GM18951 (cell line): ENCODE results near the gene MMP2.

Experiments
- POLR2A ChIP-seq: IDR thresholded peaks from 4 replicates; pipeline ENCODE4 v1.6.1; 2011; ENCODE audit warnings: mild to moderate bottlenecking; ENCODE audit not compliant: insufficient read length, insufficient read depth; ENCODE audit errors: extremely low read depth
- in situ Hi-C: fragments of 300-500 bp; cut with MboI; formaldehyde crosslinking; loops from one replicate; pipeline ENCODE4 v1.12.0; 2022; ENCODE audit warnings: low sequenced_read_pairs, mixed read lengths, inconsistent platforms; ENCODE audit not compliant: unreplicated experiment

Gene MMP2

DNA sequence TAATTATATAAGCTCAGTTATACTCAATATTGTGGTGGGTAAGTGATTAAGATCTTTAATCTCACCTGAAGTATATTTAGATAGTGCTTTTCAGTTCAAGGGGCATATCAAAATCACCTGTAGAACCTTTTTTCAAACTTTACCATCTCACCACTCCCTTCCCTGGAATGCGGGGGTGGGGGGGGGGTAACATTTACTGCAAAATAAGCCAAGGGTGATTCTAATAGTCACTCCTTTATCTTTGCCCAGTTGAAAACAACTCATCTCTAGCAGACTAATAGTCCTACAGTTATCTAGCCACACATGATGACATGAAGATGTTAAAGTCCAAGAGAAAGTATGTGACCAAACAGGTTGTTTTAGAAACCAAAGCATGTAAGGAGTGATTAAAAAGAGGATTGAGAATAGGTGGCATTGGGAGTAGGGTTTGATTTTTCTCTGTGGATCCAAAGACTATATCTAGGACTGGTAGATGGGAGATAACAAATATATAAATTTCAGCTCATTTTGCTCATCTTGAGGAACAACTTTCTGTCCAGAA is 51.4 kb downstream of the MMP2 start:
- no peak for TF ChIP-seq POLR2A
- in situ Hi-C loops = no loop called here

DNA sequence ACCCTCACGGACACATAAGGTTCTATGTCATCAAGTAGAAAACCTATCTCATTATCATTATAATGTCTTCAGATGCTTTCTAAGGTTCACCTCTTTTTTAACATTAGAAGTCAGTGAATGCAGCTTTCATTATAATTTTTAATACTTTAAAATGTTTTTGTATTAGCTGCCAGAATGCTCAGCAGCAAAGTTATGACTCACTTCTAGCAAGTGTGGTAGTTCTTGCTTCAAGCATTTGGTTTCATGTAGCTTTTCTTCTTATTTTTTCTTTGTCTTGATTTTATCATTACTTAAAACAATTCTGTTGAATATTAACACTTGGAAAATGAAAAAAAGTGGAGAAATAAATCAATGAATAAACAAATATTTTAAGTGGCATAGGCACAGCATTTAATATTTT is 53.2 kb downstream of the MMP2 start:
- in situ Hi-C loops = no loop called here

DNA sequence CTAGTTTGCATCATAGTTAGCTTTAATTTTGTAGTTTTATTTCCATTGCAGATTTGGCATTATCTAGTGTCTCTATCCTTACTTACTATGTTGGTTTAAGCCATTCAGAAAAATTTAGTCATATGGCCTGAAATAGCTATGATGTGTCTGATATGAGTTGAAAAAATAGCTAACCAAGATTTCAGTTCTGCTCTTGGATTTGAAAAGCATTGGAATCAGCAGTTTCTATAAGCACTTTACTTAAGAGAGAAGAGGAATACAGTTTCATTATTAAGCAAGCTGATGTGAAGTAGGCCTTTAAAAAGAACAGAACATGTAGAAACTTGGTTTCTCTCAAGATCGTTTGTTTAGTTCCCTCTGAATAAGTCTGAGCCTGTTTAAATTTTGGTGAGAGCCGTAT is 55.8 kb downstream of the MMP2 start:
- in situ Hi-C loops = no loop called here
- no peak for TF ChIP-seq POLR2A

More for the DNA sequence above, 53.2 kb downstream of the MMP2 start:
- TF ChIP-seq POLR2A = no peak

DNA sequence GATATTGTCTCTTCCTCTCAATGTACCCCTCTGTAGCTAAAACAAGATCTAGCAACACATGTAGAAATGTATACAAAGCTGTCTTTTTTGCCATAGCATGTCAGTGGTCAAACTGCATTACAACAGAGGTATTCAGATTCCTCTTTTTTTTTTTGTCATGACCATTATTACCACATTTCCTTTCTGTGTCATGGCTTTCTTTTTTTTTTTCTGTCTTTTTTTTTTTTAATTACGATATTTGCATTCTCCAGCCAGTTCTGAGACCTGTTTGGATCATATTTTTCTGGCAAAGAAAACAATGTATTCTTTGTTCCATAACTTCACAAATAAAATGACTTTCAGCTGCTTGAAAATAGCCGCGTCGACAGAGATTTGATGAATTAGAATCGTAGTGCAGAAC is 60.1 kb downstream of the MMP2 start:
- in situ Hi-C loops = no loop called here
- no peak for TF ChIP-seq POLR2A

DNA sequence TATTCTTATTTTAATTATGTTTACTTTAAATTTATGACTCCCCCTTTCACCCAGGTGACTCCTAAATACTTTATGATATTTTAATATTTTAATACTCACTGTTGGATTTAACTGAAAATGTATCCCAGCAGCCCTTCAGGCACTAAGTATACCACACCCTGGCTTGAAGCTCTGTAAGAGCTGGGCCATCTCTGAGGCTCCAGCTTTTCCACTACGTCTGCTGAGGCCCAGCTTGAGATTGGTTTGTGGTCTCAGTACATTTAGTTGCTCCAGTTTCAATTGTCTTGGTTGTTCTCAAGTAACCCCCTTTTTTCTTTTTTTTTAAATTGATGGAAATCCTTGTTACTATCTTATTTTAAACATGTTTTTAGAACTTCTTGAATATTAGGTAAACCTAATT is 60.5 kb downstream of the MMP2 start:
- in situ Hi-C loops = no loop called here
- TF ChIP-seq POLR2A = no peak

DNA sequence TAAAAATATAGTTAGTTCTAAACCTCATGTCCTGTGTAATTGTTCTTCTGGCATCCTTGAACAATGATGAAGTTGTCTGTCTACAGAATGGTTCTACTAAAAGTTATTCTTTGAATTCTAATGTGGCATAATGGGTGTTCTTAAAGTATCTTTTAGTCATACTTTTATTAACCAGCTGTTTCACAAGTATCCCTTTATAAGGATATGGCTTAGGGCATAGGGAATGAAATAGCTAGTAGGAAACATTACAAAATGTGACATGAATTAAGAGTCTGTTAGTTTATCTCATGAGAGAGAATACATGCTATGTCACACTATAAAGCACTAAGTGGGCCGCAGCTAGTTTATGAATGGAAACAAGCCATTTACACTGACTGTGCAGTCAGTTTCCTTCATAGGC is 61.2 kb downstream of the MMP2 start:
- in situ Hi-C loops = no loop called here
- no peak for TF ChIP-seq POLR2A

DNA sequence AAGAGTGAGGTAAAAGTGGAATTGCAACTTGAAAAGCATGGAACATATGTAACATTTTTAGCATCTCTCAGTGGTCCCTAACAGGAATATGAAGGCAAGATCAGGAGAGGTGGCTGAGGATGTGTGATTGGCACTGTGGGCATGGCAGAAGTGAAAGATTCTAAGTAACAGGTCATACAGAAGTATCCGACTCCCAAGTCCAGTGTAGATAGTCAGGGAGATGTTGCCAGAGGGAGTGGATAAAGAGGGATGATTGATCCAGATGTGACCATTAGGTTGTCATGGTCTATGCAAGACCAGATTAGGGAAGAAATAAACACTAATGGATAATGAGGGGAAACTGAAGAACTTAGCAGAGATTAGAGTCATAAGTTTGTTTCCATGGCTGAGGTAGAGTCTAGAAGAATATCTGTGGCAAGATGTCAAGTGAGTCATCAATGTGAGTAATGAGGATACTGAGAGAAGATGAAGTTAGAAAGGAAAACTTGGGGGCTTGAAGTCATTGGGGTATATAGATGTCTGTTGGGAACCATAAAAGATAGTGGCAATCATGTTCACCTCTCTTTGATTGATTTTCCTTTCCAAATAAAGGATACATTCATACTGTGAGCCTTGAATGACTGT is 63.6 kb downstream of the MMP2 start:
- in situ Hi-C loops = no loop called here
- TF ChIP-seq POLR2A = no peak

DNA sequence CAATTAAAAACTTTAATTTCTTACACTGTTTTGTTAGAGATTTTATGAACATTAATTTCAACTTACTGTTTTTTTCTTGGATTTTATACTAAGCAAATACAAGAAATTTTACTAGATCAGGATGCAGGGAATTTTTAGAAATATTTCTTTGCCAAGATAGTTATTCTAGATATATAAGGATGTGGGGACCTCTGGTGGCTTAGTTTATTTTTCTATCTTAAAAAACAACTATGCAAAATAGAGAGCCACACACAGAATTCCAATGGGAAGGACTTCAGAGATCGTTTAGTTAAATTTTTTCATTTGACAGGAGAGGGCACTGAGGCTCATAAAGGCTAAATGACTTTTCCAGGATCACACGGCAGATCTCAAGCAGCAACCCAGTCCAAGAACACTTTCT is 64.5 kb downstream of the MMP2 start:
- in situ Hi-C loops = no loop called here
- no peak for TF ChIP-seq POLR2A

DNA sequence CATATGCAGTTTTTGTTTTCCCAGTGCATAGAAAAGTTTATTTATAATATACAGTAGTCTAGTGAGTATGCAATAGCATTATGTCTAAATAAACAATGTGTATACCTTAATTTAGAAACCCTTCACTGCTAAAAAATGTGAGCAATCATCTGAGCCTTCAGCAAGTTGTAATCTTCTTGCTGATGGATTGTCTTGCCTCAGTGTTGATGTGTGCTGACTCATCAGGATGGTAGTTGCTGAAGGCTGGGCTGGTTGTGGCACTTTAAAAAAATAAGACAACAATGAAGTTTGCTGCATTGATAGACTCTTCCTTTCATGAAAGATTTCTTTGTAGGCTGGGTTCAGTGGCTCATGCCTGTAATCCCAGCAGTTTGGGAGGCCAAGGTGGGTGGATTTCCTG is 73.6 kb downstream of the MMP2 start:
- no peak for TF ChIP-seq POLR2A

DNA sequence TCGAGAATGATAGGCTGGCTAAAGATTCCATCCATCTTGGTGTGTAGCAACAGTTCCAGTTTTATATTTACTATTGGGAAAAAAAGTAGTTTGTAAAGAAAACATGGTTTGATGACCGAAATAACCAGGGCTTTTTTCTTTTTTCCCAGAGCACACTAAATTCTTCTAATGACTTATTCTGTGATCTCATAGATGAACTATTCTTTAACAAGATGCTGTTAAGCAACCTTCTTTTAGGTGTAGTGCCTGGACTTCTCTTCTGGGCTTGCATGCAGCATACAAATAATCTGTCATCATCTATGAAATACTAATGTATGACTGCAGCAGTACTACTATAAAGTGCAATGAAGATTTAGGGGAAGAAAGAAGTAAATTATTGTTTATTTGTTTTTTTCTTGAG is 76.4 kb downstream of the MMP2 start:
- in situ Hi-C loops = no loop called here
- no peak for TF ChIP-seq POLR2A

More for the DNA sequence above, 73.6 kb downstream of the MMP2 start:
- in situ Hi-C loops = no loop called here
